ENCODE measurements around the gene ATAD5.

The ATAD5 gene

GRCh38 chr17:30824002-30824355, 7.8 kb upstream of the ATAD5 start:
- Histone ChIP-seq H3K4me1 (peaks cover 2% of the 10 kb centered on the region), H3K27me3 (ENCODE audit: control insufficient read depth, insufficient read depth, low read length) (no peaks in the 10 kb centered on the region), H3K4me3 (ENCODE audit: low read depth, low read length) (peak overlapping the region; percentile 85), H2AFZ (peak overlapping the region; percentile 96), H3K9ac (peak overlapping the region; percentile 29), H3K27ac (peak overlapping the region; percentile 64), H3K36me3 (ENCODE audit: control insufficient read depth, insufficient read depth, low read length) (no peaks in the 10 kb centered on the region), H3K9me3 (ENCODE audit: control insufficient read depth, low read length) (no peaks in the 10 kb centered on the region), H3K79me2 (peaks cover 17% of the 10 kb centered on the region), H3K4me2 (ENCODE audit: low read length) (peak overlapping the region; percentile 89)
- TF ChIP-seq CTCF (IDR thresholded peaks at IDR 0.05) = no peak

GRCh38 chr17:30824356-30825145, 7.2 kb upstream of the ATAD5 start, which contains the start of gene CRLF3:
Gene CRLF3, minus strand, starts transcription at chr17:30824692. Its CDS starts 41 bp downstream, at chr17:30824651.
- Histone ChIP-seq H3K9me3 (ENCODE audit: control insufficient read depth, low read length) (no peaks in the 10 kb centered on the region), H3K4me3 (ENCODE audit: low read depth, low read length) (peak within 1 kb of the TSS; percentile 85), H3K27ac (peak within 1 kb of the TSS; percentile 64), H3K9ac (peak within 1 kb of the TSS; percentile 29), H3K79me2 (peaks cover 12% of the 10 kb centered on the region), H3K27me3 (ENCODE audit: control insufficient read depth, insufficient read depth, low read length) (no peaks in the 10 kb centered on the region), H3K36me3 (ENCODE audit: control insufficient read depth, insufficient read depth, low read length) (no peaks in the 10 kb centered on the region), H2AFZ (peak within 1 kb of the TSS; percentile 96), H3K4me1 (peaks cover 2% of the 10 kb centered on the region), H3K4me2 (ENCODE audit: low read length) (peak within 1 kb of the TSS; percentile 89)
- peak; percentile 53 for TF ChIP-seq CTCF (IDR thresholded peaks at IDR 0.05)

DNA sequence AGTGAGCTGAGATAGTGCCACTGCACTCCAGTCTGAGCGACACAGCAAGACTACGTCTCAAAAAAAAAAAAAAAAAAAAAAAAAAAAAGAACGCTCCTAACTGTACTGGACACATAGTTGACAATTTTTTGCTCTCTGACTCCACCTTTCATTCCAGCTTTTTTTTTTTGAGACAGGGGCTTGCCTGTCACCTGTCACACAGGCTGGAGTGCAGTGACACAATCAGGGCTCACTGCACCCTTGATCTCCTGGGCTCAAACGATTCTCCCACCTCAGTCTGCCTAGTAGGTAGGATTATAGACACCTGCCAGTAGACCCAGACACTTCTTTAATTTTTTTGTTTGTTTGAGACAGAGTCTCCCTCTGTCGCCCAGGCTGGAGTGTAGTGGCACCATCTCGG, 4.7 kb upstream of the ATAD5 start:
- Histone ChIP-seq H3K27me3 (ENCODE audit: control insufficient read depth, insufficient read depth, low read length) (no peaks in the 10 kb centered on the region), H2AFZ (no peak overlapping the region), H3K4me1 (peaks cover 6% of the 10 kb centered on the region), H3K27ac (no peak overlapping the region), H3K9me3 (ENCODE audit: control insufficient read depth, low read length) (no peaks in the 10 kb centered on the region), H3K79me2 (peaks cover 5% of the 10 kb centered on the region), H3K36me3 (ENCODE audit: control insufficient read depth, insufficient read depth, low read length) (no peaks in the 10 kb centered on the region), H3K9ac (no peak overlapping the region), H3K4me3 (ENCODE audit: low read depth, low read length) (no peak overlapping the region), H3K4me2 (ENCODE audit: low read length) (no peak overlapping the region)
- no peak for TF ChIP-seq CTCF (IDR thresholded peaks at IDR 0.05)

DNA sequence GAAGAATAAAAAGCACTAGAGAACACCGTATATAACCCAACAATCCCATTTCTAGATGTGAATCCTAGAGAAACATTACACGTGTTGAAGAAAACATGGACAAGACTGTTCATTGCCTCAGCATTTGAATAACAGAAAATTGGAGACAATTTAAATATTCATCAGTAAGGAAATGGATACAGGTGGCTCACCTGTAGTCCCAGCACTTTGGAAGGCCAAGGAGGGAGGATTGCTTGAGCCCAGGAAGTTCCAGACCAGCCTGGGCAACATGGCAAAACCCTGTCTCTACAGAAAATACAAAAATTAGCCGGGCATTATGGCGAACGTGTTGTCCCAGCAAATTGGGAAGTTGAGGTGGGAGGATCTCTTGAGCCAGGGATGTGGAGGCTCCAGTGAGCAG, 2.7 kb upstream of the ATAD5 start:
- Histone ChIP-seq H3K9ac (no peak overlapping the region), H3K79me2 (peaks cover 4% of the 10 kb centered on the region)

More for the DNA sequence above, 2.7 kb upstream of the ATAD5 start:
- Histone ChIP-seq H3K27ac (no peak overlapping the region), H3K27me3 (ENCODE audit: control insufficient read depth, insufficient read depth, low read length) (no peaks in the 10 kb centered on the region), H2AFZ (no peak overlapping the region), H3K4me1 (peaks cover 9% of the 10 kb centered on the region), H3K36me3 (ENCODE audit: control insufficient read depth, insufficient read depth, low read length) (no peaks in the 10 kb centered on the region), H3K9me3 (ENCODE audit: control insufficient read depth, low read length) (no peaks in the 10 kb centered on the region), H3K4me2 (ENCODE audit: low read length) (no peak overlapping the region), H3K4me3 (ENCODE audit: low read depth, low read length) (no peak overlapping the region)
- TF ChIP-seq CTCF (IDR thresholded peaks at IDR 0.05) = no peak

Measured in parathyroid adenoma (tissue), 2 donors.